K562 (cell line): Measurements from ENCODE around the gene CCDC3. TPM values are rescaled to one million over a fixed set of nuclear protein-coding genes. Genes with fewer than 3 reads are reported as not detected.
A peak's percentile ranks its signal among the peaks of the same experiment; 100 is the strongest.

Source experiments
- ATAC-seq: fragments of 200-7000 bp; cut with Tn5 transposase; 3 replicates; pipeline ENCODE4 v1.9.1; 2020; ENCODE audit warnings: moderate library complexity
- BruUV-seq: library from RNA; stranded (reverse); fragments of 400-500 nt; replicated peaks from 2 replicates; lab custom pipeline; 2021; lab: Mats Ljungman, UMichigan
- CTCF ChIA-PET: fragments of 300-600 bp; formaldehyde crosslinking; extraction: SDS; loops from one replicate; lab custom pipeline; 2021; ENCODE audit warnings: low intra/inter-chr PET ratio; lab: Yijun Ruan, JAX
- POLR2A ChIA-PET: fragments of 300-600, 350-650 bp; sonication (Branson Sonifier 250); formaldehyde crosslinking; extraction: SDS; loops from one replicate; lab custom pipeline; 2021; ENCODE audit warnings: antibody characterized with exemption, inconsistent platforms; lab: Yijun Ruan, JAX
- DNase-seq, 4 experiments: peaks; one replicate each; pipeline versions ENCODE4 v3.0.0 to v3.0.0-alpha.2; 2011 to 2018; ENCODE audit warnings: low spot score in 3 of 4, mixed read lengths in 3 of 4; ENCODE audit errors: extremely low read depth in 1 of 4
- FAIRE-seq: peaks from 2 replicates; lab custom pipeline; 2011; peaks lifted over from hg19 to GRCh38; lab: Jason Lieb, UNC
- H2AFZ ChIP-seq: 2 replicates; pipeline ENCODE4 v1.6.0; 2011; ENCODE audit warnings: low read depth, low read length, control low read depth, inconsistent platforms
- H3K27ac ChIP-seq: fragments of 200-600 bp; 3 replicates; pipeline ENCODE4 v1.8.0; 2011; ENCODE audit warnings: low read depth, mild to moderate bottlenecking, control low read depth, inconsistent platforms, low read length, moderate library complexity, mixed read lengths; ENCODE audit errors: extremely low read depth
- H3K27me3 ChIP-seq, 2 experiments: fragments of 300-600 bp in 1 of 2; 2 replicates in 1 of 2; 3 replicates in 1 of 2; pipeline versions ENCODE4 v1.6.0 to v1.8.0; 2011; ENCODE audit warnings: inconsistent platforms in 2 of 2, low read length in 2 of 2, mild to moderate bottlenecking in 1 of 2, mixed read lengths in 1 of 2, moderate library complexity in 1 of 2; ENCODE audit not compliant: control insufficient read depth in 2 of 2, insufficient read depth in 2 of 2
- H3K36me3 ChIP-seq: fragments of 300-600 bp; 3 replicates; pipeline ENCODE4 v1.8.0; 2011; ENCODE audit warnings: mild to moderate bottlenecking, low read length, inconsistent platforms; ENCODE audit not compliant: control insufficient read depth, insufficient read depth
- H3K4me1 ChIP-seq, 2 experiments: fragments of 200-600 bp in 1 of 2; replicated peaks in 1 of 2; 2 replicates in 1 of 2; 3 replicates in 1 of 2; pipeline versions ENCODE4 v1.5.1 to v1.8.0; 2011; ENCODE audit warnings: inconsistent platforms in 2 of 2, low read length in 2 of 2, mild to moderate bottlenecking in 1 of 2, mixed read lengths in 1 of 2, moderate library complexity in 1 of 2; ENCODE audit not compliant: control insufficient read depth in 2 of 2, insufficient read depth in 2 of 2
- H3K4me2 ChIP-seq: 2 replicates; pipeline ENCODE4 v1.6.1; 2011; ENCODE audit warnings: low read length, control low read depth, inconsistent platforms, mixed read lengths; ENCODE audit not compliant: insufficient read depth
- H3K4me3 ChIP-seq: fragments of 200-600 bp; sonication (generic), shearing (Covaris generic); 2 replicates; pipeline ENCODE4 v1.5.1; 2016; ENCODE audit warnings: control low read depth, inconsistent platforms
- H3K79me2 ChIP-seq: fragments of 200-600 bp; 3 replicates; pipeline ENCODE4 v1.8.0; 2011; ENCODE audit warnings: low read length, inconsistent platforms; ENCODE audit not compliant: control insufficient read depth, insufficient read depth
- H3K9ac ChIP-seq, 2 experiments: 2 replicates each; pipeline versions ENCODE4 v1.6.0 to v1.6.1; 2011; ENCODE audit warnings: low read depth in 2 of 2, low read length in 2 of 2, control low read depth in 1 of 2, inconsistent platforms in 1 of 2, mild to moderate bottlenecking in 1 of 2, mixed read lengths in 1 of 2; ENCODE audit not compliant: insufficient read depth in 1 of 2
- H3K9me1 ChIP-seq: one replicate; pipeline ENCODE4 v1.6.0; 2011; ENCODE audit warnings: inconsistent platforms, mild to moderate bottlenecking, low read length, moderate library complexity; ENCODE audit not compliant: control insufficient read depth, insufficient read depth
- H3K9me3 ChIP-seq: replicated peaks from 2 replicates; pipeline ENCODE4 v1.5.1; 2011; ENCODE audit warnings: low read depth, low read length, inconsistent platforms; ENCODE audit not compliant: control insufficient read depth, insufficient read depth
- H4K20me1 ChIP-seq: replicated peaks from 2 replicates; pipeline ENCODE4 v1.6.1; 2011; ENCODE audit warnings: low read length, inconsistent platforms, mixed read lengths; ENCODE audit not compliant: control insufficient read depth, insufficient read depth
- CBX2 ChIP-seq: fragments of 200-600 bp; sonication (generic); IDR thresholded peaks from one replicate; pipeline ENCODE4 v1.6.1; 2012; ENCODE audit warnings: mild to moderate bottlenecking, low read length, inconsistent platforms; ENCODE audit not compliant: insufficient read depth, poor library complexity, severe bottlenecking
- ELK3 ChIP-seq: fragments of 450-650 bp; formaldehyde crosslinking; IDR thresholded peaks from 2 replicates; pipeline ENCODE4 v1.4.0; 2020; ENCODE audit warnings: mild to moderate bottlenecking
- MAFK ChIP-seq: IDR thresholded peaks from 2 replicates; pipeline ENCODE4 v1.6.1; 2011; ENCODE audit warnings: low read length, improper control_type of control experiment
- NFIC ChIP-seq: fragments of 450-650 bp; IDR thresholded peaks from 2 replicates; pipeline ENCODE4 v1.6.1; 2017; ENCODE audit warnings: mild to moderate bottlenecking, inconsistent platforms
- PHB ChIP-seq: fragments of 250-450 bp; sonication (Bioruptor Pico); IDR thresholded peaks from 2 replicates; pipeline ENCODE4 v1.5.0; 2021
- WGBS: fragments of 100-300 bp; shearing (Covaris generic); methylation state at CpG from one replicate; pipeline ENCODE4 v1.1.6; 2016; ENCODE audit warnings: low coverage, mixed read lengths; ENCODE audit not compliant: insufficient coverage; ENCODE audit errors: missing lambda C conversion rate; 5-methylcytosine and 5-hydroxymethylcytosine counted together
- in situ Hi-C: fragments of 300-500 bp; cut with MboI; formaldehyde crosslinking; loops from 4 replicates; pipeline ENCODE4 v1.15.0; 2018; ENCODE audit warnings: inconsistent platforms, mixed read lengths
- intact Hi-C: fragments of 100-400 bp; cut with micrococcal nuclease; formaldehyde crosslinking; loops from 2 replicates; pipeline ENCODE4 v1.14.2; 2022
- polyA plus RNA-seq, 8 experiments: library from polyadenylated mRNA; depleted of rRNA in 4 of 8; stranded (reverse) in 5 of 8; unstranded in 3 of 8; fragments of >200 nt; fragmentation: Nextera tagmentation in 2 of 8; fragmentation: Illumina TruSeq in 1 of 8; extraction: Ambion mirVana in 2 of 8; extraction: Trizol in 1 of 8; gene quantifications; 2 replicates each; pipeline versions ENCODE4 v1.2.1 to v1.2.3, GENCODE V29; 2011 to 2014; ENCODE audit warnings: inconsistent platforms in 1 of 8, missing spikeins in 1 of 8
- total RNA-seq, 7 experiments: library from RNA; depleted of rRNA in 6 of 7; stranded (reverse); fragments of >200 nt in 6 of 7; fragmentation: Illumina TruSeq in 2 of 7; extraction: Trizol in 2 of 7; gene quantifications; 2 replicates each; pipeline versions ENCODE4 v1.2.1 to v1.2.3, GENCODE V29; 2011 to 2021; ENCODE audit warnings: low replicate concordance in 1 of 7

CCDC3 gene
- total and polyA plus RNA-seq, 9 of the 15 experiments (the other 6 are each of a cell fraction or from before 2014, with no cell fraction given) = not detected

GRCh38 chr10:12980713-12981306 is 20.7 kb downstream of the CCDC3 start:
- H3K4me1 ChIP-seq = no peaks in the 10 kb centered on the region
- no peaks in the 10 kb centered on the region for H3K79me2 ChIP-seq
- peaks cover 0 to 15% of the 10 kb centered on the region in 2 experiments; a peak in 4 of 5 replicates for H3K27me3 ChIP-seq
- FAIRE-seq = no peak
- in situ Hi-C loops = no loop called here
- H4K20me1 ChIP-seq = no peaks in the 10 kb centered on the region; the same call in 1 of the 2 replicates
- no peak for ATAC-seq
- no peak overlapping the region for H3K27ac ChIP-seq
- no peak for DNase-seq
- H3K36me3 ChIP-seq = no peaks in the 10 kb centered on the region
- H3K9me3 ChIP-seq = no peaks in the 10 kb centered on the region
- intact Hi-C loops = no loop called here
- peak; percentile 57 for TF ChIP-seq NFIC
- no peak for TF ChIP-seq MAFK
- no peak for TF ChIP-seq CBX2
- no peak for TF ChIP-seq ELK3
- TF ChIP-seq PHB (CRISPR knock-in tag) = no peak
- no peaks in the 10 kb centered on the region for H3K9me1 ChIP-seq
- H3K4me2 ChIP-seq = no peak overlapping the region
- no peak overlapping the region for H3K9ac ChIP-seq
- POLR2A ChIA-PET = no interaction called here
- H2AFZ ChIP-seq = no peak overlapping the region
- 8% methylated on average over 4 of the region's 6 CpGs for WGBS
- BruUV-seq = no TSS peak
- H3K4me3 ChIP-seq = no peak overlapping the region
- CTCF ChIA-PET = no interaction called here
